IMR-90 (cell line): ENCODE measurements around the gene RPL18. TPM values are rescaled to one million over a fixed set of nuclear protein-coding genes. Genes with fewer than 3 reads are reported as not detected.

Experiments
- ATAC-seq: fragments of 200-7000 bp; cut with Tn5 transposase; 2 replicates; pipeline ENCODE4 v1.9.1; 2020; ENCODE audit warnings: low read depth, mild to moderate bottlenecking, moderate library complexity
- BruUV-seq: library from RNA; stranded (reverse); fragments of 400-500 nt; replicated peaks from 2 replicates; lab custom pipeline; 2021; lab: Mats Ljungman, UMichigan
- CTCF ChIA-PET: fragments of 300-600 bp; formaldehyde crosslinking; extraction: SDS; loops from one replicate; lab custom pipeline; 2021; ENCODE audit warnings: antibody characterized with exemption; lab: Yijun Ruan, JAX
- POLR2A ChIA-PET: fragments of 300-600 bp; sonication (Branson Sonifier 250); formaldehyde crosslinking; loops from one replicate; lab custom pipeline; 2022; ENCODE audit warnings: antibody characterized with exemption; ENCODE audit not compliant: unreplicated experiment; lab: Charles Lee
- DNase-seq: peaks from one replicate; pipeline ENCODE4 v3.0.0; 2013
- H2AFZ ChIP-seq: replicated peaks from 2 replicates; pipeline ENCODE3; 2013; ENCODE audit warnings: low read length, mild to moderate bottlenecking; ENCODE audit not compliant: poor library complexity
- H2AK5ac ChIP-seq: 2 replicates; pipeline ENCODE4 v1.6.1; 2013; ENCODE audit warnings: low read depth, low read length, inconsistent platforms
- H2AK9ac ChIP-seq: replicated peaks from 2 replicates; pipeline ENCODE3; 2013; ENCODE audit warnings: mild to moderate bottlenecking, low read depth, low read length, moderate library complexity; ENCODE audit not compliant: poor library complexity
- H2BK120ac ChIP-seq: 2 replicates; pipeline ENCODE4 v1.6.1; 2013; ENCODE audit warnings: low read depth, low read length, inconsistent platforms
- H2BK15ac ChIP-seq: 3 replicates; pipeline ENCODE4 v1.6.1; 2013; ENCODE audit warnings: low read depth, low read length, inconsistent platforms
- H2BK20ac ChIP-seq: 2 replicates; pipeline ENCODE4 v1.6.1; 2013; ENCODE audit warnings: low read depth, mild to moderate bottlenecking, inconsistent platforms, low read length, moderate library complexity
- H2BK5ac ChIP-seq: 2 replicates; pipeline ENCODE4 v1.6.1; 2013; ENCODE audit warnings: mild to moderate bottlenecking, low read depth, low read length, inconsistent platforms; ENCODE audit not compliant: poor library complexity, severe bottlenecking
- H3K14ac ChIP-seq: replicated peaks from 2 replicates; pipeline ENCODE4 v1.6.1; 2013; ENCODE audit warnings: low read depth, low read length, inconsistent platforms
- H3K18ac ChIP-seq: 2 replicates; pipeline ENCODE4 v1.6.1; 2013; ENCODE audit warnings: low read depth, low read length, control low read depth
- H3K23ac ChIP-seq: 2 replicates; pipeline ENCODE4 v1.6.1; 2013; ENCODE audit warnings: low read depth, low read length, inconsistent platforms
- H3K27ac ChIP-seq: 2 replicates; pipeline ENCODE4 v1.5.1; 2013; ENCODE audit warnings: mild to moderate bottlenecking, control low read depth, low read length; ENCODE audit not compliant: insufficient read depth
- H3K27me3 ChIP-seq: 2 replicates; pipeline ENCODE4 v1.6.1; 2013; ENCODE audit warnings: low read length; ENCODE audit not compliant: control insufficient read depth, insufficient read depth
- H3K36me3 ChIP-seq: 2 replicates; pipeline ENCODE4 v1.6.1; 2013; ENCODE audit warnings: low read length, mixed read lengths; ENCODE audit not compliant: control insufficient read depth, insufficient read depth
- H3K4ac ChIP-seq: 2 replicates; pipeline ENCODE4 v1.6.1; 2013; ENCODE audit warnings: low read depth, low read length, inconsistent platforms
- H3K4me1 ChIP-seq: 2 replicates; pipeline ENCODE4 v1.6.1; 2013; ENCODE audit warnings: low read length, mixed read lengths; ENCODE audit not compliant: control insufficient read depth, insufficient read depth
- H3K4me2 ChIP-seq: 2 replicates; pipeline ENCODE4 v1.6.1; 2013; ENCODE audit warnings: low read depth, mild to moderate bottlenecking, control low read depth, low read length, moderate library complexity
- H3K4me3 ChIP-seq: 2 replicates; pipeline ENCODE4 v1.5.1; 2013; ENCODE audit warnings: low read depth, mild to moderate bottlenecking, control low read depth, low read length, moderate library complexity; ENCODE audit not compliant: insufficient read depth
- H3K56ac ChIP-seq: 2 replicates; pipeline ENCODE4 v1.6.1; 2013; ENCODE audit warnings: low read length, inconsistent platforms; ENCODE audit not compliant: insufficient read depth; ENCODE audit errors: extremely low read depth
- H3K79me1 ChIP-seq, 2 experiments: 2 replicates each; pipeline ENCODE4 v1.6.1; 2013; ENCODE audit warnings: low read length in 2 of 2, inconsistent platforms in 1 of 2, low read depth in 1 of 2
- H3K9ac ChIP-seq: 2 replicates; pipeline ENCODE4 v1.6.1; 2013; ENCODE audit warnings: low read depth, low read length, control low read depth
- H3K9me1 ChIP-seq: 2 replicates; pipeline ENCODE4 v1.6.1; 2013; ENCODE audit warnings: low read length, inconsistent platforms; ENCODE audit not compliant: insufficient read depth
- H3K9me3 ChIP-seq: 2 replicates; pipeline ENCODE4 v1.6.1; 2013; ENCODE audit warnings: low read length; ENCODE audit not compliant: control insufficient read depth, insufficient read depth
- H4K20me1 ChIP-seq: 2 replicates; pipeline ENCODE4 v1.6.1; 2013; ENCODE audit warnings: low read length, inconsistent platforms; ENCODE audit not compliant: insufficient read depth
- H4K5ac ChIP-seq: 2 replicates; pipeline ENCODE4 v1.6.1; 2013; ENCODE audit warnings: mild to moderate bottlenecking, low read depth, low read length, control low read depth
- H4K8ac ChIP-seq, 2 experiments: 2 replicates each; pipeline ENCODE4 v1.6.1; 2013; ENCODE audit warnings: low read depth in 2 of 2, low read length in 2 of 2, control low read depth in 1 of 2, inconsistent platforms in 1 of 2
- H4K91ac ChIP-seq: 2 replicates; pipeline ENCODE4 v1.6.1; 2013; ENCODE audit warnings: low read depth, low read length, inconsistent platforms; ENCODE audit not compliant: insufficient read depth
- BHLHE40 ChIP-seq: fragments of 150-350 bp; IDR thresholded peaks from 2 replicates; pipeline ENCODE4 v1.6.1; 2016; ENCODE audit warnings: mild to moderate bottlenecking, low read depth, low read length
- CEBPB ChIP-seq: IDR thresholded peaks from 2 replicates; pipeline ENCODE4 v1.6.1; 2012; ENCODE audit warnings: low read depth, low read length, improper control_type of control experiment
- CHD1 ChIP-seq: IDR thresholded peaks from 2 replicates; pipeline ENCODE4 v1.6.1; 2012; ENCODE audit warnings: low read depth, low read length, improper control_type of control experiment
- FOS ChIP-seq: fragments of 150-350 bp; IDR thresholded peaks from 2 replicates; pipeline ENCODE4 v1.6.1; 2016; ENCODE audit warnings: low read depth, low read length
- MAFK ChIP-seq: IDR thresholded peaks from 2 replicates; pipeline ENCODE4 v1.6.1; 2012; ENCODE audit warnings: low read depth, low read length, improper control_type of control experiment
- MAZ ChIP-seq: IDR thresholded peaks from 2 replicates; pipeline ENCODE4 v1.6.1; 2012; ENCODE audit warnings: low read depth, mild to moderate bottlenecking, low read length, improper control_type of control experiment, moderate library complexity, borderline replicate concordance
- MXI1 ChIP-seq: IDR thresholded peaks from 2 replicates; pipeline ENCODE4 v1.6.1; 2012; ENCODE audit warnings: low read depth, mild to moderate bottlenecking, low read length, moderate library complexity, borderline replicate concordance
- NFE2L2 ChIP-seq: fragments of 150-350 bp; IDR thresholded peaks from 2 replicates; pipeline ENCODE4 v1.6.1; 2016; ENCODE audit warnings: low read depth, mild to moderate bottlenecking, low read length
- POLR2A ChIP-seq: IDR thresholded peaks from 2 replicates; pipeline ENCODE4 v1.6.1; 2012; ENCODE audit warnings: mild to moderate bottlenecking, low read depth, low read length
- RAD21 ChIP-seq: IDR thresholded peaks from 2 replicates; pipeline ENCODE4 v1.6.1; 2012; ENCODE audit warnings: low read length, improper control_type of control experiment
- RCOR1 ChIP-seq: IDR thresholded peaks from 2 replicates; pipeline ENCODE4 v1.6.1; 2012; ENCODE audit warnings: mild to moderate bottlenecking, low read length, improper control_type of control experiment; ENCODE audit not compliant: insufficient replicate concordance
- RFX5 ChIP-seq: IDR thresholded peaks from 2 replicates; pipeline ENCODE4 v1.8.0; 2012; ENCODE audit warnings: low read depth, mild to moderate bottlenecking, low read length, moderate library complexity
- SMC3 ChIP-seq: fragments of 150-350 bp; IDR thresholded peaks from 2 replicates; pipeline ENCODE4 v1.6.1; 2016; ENCODE audit warnings: low read depth, mild to moderate bottlenecking, antibody characterized with exemption, low read length, moderate library complexity
- WGBS, 2 experiments: methylation state at CpG; one replicate each; pipeline versions ENCODE4 v1.1.5 to v1.1.7; 2013; ENCODE audit warnings: missing lambda C conversion rate in 2 of 2; ENCODE audit not compliant: insufficient read length in 1 of 2; ENCODE audit errors: extremely low coverage in 2 of 2; 5-methylcytosine and 5-hydroxymethylcytosine counted together
- dilution Hi-C: fragments of 300-500 bp; cut with HindIII; formaldehyde crosslinking; loops from one replicate; pipeline ENCODE4 v1.14.3; 2018; ENCODE audit warnings: low sequenced_read_pairs; ENCODE audit not compliant: unreplicated experiment
- in situ Hi-C: fragments of 300-500 bp; cut with MboI; formaldehyde crosslinking; loops from 3 replicates; pipeline ENCODE4 v1.14.3; 2019; ENCODE audit warnings: low sequenced_read_pairs, inconsistent platforms, mixed read lengths
- intact Hi-C: fragments of 100-400 bp; cut with micrococcal nuclease; formaldehyde crosslinking; loops from 2 replicates; pipeline ENCODE4 v1.10.0; 2022
- polyA plus RNA-seq, 3 experiments: library from polyadenylated mRNA; depleted of rRNA; stranded (reverse); fragments of >200 nt; gene quantifications; 2 replicates each; pipeline ENCODE4 v1.2.3, GENCODE V29; 2012; ENCODE audit warnings: low replicate concordance in 1 of 3
- total RNA-seq: library from RNA; depleted of rRNA; stranded (reverse); fragments of >200 nt; gene quantifications from 2 replicates; pipeline ENCODE4 v1.2.3, GENCODE V29; 2012
- TF ChIP-seq, protein P1 (sequence below): fragments of 150-350 bp; IDR thresholded peaks from 2 replicates; pipeline ENCODE4 v1.6.1; 2017; ENCODE audit warnings: mild to moderate bottlenecking, antibody characterized with exemption, low read length, low read depth
- TF ChIP-seq, protein P2 (sequence below): fragments of 150-350 bp; IDR thresholded peaks from 2 replicates; pipeline ENCODE4 v1.6.1; 2016; ENCODE audit warnings: low read depth, mild to moderate bottlenecking, low read length, moderate library complexity, borderline replicate concordance
- TF ChIP-seq, protein P3 (sequence below): conservative IDR thresholded peaks from 2 replicates; pipeline ENCODE4 v1.5.1; 2012; ENCODE audit warnings: mild to moderate bottlenecking, low read depth, low read length, improper control_type of control experiment

Gene RPL18
- total and polyA plus RNA-seq, 2 of the 4 experiments (the other 2 are of a cell fraction), result 1,909 to 2,254 TPM

DNA sequence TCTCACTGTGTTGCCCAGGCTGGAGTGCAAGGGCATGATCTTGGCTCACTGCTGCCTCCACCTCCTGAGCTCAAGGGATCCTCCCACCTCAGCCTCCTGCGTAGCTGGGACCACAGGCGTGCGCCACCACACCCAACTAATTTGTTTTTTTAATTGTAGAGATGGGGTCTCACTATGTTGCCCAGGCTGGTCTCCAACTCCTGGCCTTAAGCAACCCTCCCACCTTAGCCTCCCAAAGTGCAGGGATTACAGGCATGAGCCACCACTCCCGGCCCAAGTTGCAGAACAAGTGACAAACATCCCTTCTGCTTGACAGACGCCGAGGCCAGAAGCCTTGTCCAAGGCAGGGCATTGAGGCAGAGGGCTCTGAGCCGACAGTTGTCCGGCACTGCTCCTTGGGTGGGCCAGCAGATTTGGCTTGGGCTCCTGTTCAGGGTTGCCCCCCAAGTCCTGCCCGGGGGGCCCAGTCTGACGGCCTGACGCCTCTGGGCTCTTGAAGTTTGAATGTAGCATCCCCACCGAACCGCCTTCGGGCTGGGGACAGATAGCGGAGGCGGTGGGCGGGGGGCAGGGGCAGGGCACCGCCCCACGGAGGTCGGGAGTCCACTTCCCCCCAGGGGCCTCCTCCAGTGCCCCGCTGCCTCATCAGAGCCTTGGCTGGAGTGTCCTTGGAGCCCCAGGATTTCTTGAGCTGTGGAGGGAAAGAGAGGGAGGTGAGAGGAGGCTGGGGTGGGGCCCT, 18.1 kb downstream of the RPL18 start:
- Histone ChIP-seq H2AK5ac (no peak overlapping the region), H3K9me1 (no peaks in the 10 kb centered on the region), H2BK5ac (no peak overlapping the region), H3K9me3 (no peaks in the 10 kb centered on the region), H4K91ac (no peak overlapping the region), H4K8ac (no peak overlapping the region), H3K79me1 (no peaks in the 10 kb centered on the region), H3K56ac (no peak overlapping the region), H3K27me3 (peaks cover 17% of the 10 kb centered on the region), H2BK120ac (no peak overlapping the region), H3K23ac (no peak overlapping the region), H3K9ac (no peak overlapping the region), H3K4me2 (no peak overlapping the region), H3K4me1 (no peaks in the 10 kb centered on the region), H3K4me3 (no peak overlapping the region), H4K5ac (no peak overlapping the region), H2AFZ (no peak overlapping the region), H3K4ac (no peak overlapping the region), H2AK9ac (no peak overlapping the region), H3K27ac (no peak overlapping the region), H3K14ac (no peak overlapping the region), H2BK20ac (no peak overlapping the region), H3K36me3 (no peaks in the 10 kb centered on the region), H4K20me1 (no peaks in the 10 kb centered on the region), H2BK15ac (no peak overlapping the region), H3K18ac (no peak overlapping the region)
- in situ Hi-C loops, result no loop called here
- ChIA-PET POLR2A (no interaction called here), CTCF (no interaction called here)
- no TSS peak for BruUV-seq
- ATAC-seq (no peak), DNase-seq (no peak)
- intact Hi-C loops, result no loop called here
- 87% methylated on average over 15 of the region's 21 CpGs; no CpG with 5 or more reads in 1 of the 2 experiments for WGBS, 2 experiments
- dilution Hi-C loops, result no loop called here
- TF ChIP-seq MAFK (no peak), RAD21 (no peak), CEBPB (no peak), NFE2L2 (no peak), FOS (no peak), POLR2A (no peak), SMC3 (no peak), RCOR1 (no peak), MAZ (no peak), MXI1 (no peak), RFX5 (no peak), CHD1 (no peak), BHLHE40 (no peak)
- TF ChIP-seq, protein P1, sequence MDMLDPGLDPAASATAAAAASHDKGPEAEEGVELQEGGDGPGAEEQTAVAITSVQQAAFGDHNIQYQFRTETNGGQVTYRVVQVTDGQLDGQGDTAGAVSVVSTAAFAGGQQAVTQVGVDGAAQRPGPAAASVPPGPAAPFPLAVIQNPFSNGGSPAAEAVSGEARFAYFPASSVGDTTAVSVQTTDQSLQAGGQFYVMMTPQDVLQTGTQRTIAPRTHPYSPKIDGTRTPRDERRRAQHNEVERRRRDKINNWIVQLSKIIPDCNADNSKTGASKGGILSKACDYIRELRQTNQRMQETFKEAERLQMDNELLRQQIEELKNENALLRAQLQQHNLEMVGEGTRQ, result no peak
- TF ChIP-seq, protein P2, sequence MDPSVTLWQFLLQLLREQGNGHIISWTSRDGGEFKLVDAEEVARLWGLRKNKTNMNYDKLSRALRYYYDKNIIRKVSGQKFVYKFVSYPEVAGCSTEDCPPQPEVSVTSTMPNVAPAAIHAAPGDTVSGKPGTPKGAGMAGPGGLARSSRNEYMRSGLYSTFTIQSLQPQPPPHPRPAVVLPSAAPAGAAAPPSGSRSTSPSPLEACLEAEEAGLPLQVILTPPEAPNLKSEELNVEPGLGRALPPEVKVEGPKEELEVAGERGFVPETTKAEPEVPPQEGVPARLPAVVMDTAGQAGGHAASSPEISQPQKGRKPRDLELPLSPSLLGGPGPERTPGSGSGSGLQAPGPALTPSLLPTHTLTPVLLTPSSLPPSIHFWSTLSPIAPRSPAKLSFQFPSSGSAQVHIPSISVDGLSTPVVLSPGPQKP, result no peak
- TF ChIP-seq, protein P3, sequence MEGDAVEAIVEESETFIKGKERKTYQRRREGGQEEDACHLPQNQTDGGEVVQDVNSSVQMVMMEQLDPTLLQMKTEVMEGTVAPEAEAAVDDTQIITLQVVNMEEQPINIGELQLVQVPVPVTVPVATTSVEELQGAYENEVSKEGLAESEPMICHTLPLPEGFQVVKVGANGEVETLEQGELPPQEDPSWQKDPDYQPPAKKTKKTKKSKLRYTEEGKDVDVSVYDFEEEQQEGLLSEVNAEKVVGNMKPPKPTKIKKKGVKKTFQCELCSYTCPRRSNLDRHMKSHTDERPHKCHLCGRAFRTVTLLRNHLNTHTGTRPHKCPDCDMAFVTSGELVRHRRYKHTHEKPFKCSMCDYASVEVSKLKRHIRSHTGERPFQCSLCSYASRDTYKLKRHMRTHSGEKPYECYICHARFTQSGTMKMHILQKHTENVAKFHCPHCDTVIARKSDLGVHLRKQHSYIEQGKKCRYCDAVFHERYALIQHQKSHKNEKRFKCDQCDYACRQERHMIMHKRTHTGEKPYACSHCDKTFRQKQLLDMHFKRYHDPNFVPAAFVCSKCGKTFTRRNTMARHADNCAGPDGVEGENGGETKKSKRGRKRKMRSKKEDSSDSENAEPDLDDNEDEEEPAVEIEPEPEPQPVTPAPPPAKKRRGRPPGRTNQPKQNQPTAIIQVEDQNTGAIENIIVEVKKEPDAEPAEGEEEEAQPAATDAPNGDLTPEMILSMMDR, result no peak
